ENCODE results near the gene RAB7A. TPM values are rescaled to one million over a fixed set of nuclear protein-coding genes. Genes with fewer than 3 reads are reported as not detected.

Gene RAB7A
- total RNA-seq, 1 experiment from 2014 or later: 491 TPM

GRCh38 chr3:128736601-128737000, 10.6 kb downstream of the RAB7A start:
- DNase-seq: no peak
- Mint-ChIP-seq H3K36me3 (ENCODE audit: insufficient read depth, unreplicated experiment) (peaks cover 52% of the 10 kb centered on the region), H3K4me3 (ENCODE audit: low read depth, unreplicated experiment) (no peak overlapping the region), H3K4me1 (ENCODE audit: low read depth, unreplicated experiment) (peaks cover 49% of the 10 kb centered on the region), H3K9me3 (ENCODE audit: low read depth, unreplicated experiment) (peaks cover 4% of the 10 kb centered on the region), H3K27ac (ENCODE audit: unreplicated experiment) (no peak overlapping the region), H3K27me3 (ENCODE audit: unreplicated experiment) (no peaks in the 10 kb centered on the region)
- CTCF ChIA-PET: interaction anchor here (0.7 to 1.3 kb wide), 2 partner anchors 18 to 67 kb away, joined by 4 read pairs; no protein-coding TSS in a partner anchor
- TF ChIP-seq, protein P1, sequence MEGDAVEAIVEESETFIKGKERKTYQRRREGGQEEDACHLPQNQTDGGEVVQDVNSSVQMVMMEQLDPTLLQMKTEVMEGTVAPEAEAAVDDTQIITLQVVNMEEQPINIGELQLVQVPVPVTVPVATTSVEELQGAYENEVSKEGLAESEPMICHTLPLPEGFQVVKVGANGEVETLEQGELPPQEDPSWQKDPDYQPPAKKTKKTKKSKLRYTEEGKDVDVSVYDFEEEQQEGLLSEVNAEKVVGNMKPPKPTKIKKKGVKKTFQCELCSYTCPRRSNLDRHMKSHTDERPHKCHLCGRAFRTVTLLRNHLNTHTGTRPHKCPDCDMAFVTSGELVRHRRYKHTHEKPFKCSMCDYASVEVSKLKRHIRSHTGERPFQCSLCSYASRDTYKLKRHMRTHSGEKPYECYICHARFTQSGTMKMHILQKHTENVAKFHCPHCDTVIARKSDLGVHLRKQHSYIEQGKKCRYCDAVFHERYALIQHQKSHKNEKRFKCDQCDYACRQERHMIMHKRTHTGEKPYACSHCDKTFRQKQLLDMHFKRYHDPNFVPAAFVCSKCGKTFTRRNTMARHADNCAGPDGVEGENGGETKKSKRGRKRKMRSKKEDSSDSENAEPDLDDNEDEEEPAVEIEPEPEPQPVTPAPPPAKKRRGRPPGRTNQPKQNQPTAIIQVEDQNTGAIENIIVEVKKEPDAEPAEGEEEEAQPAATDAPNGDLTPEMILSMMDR (IDR thresholded peaks at IDR 0.05; ENCODE audit: unreplicated experiment): no peak
- no TSS peak for BruUV-seq (replicated peaks)
- intact Hi-C loops (cut with micrococcal nuclease; ENCODE audit: unreplicated experiment): loop anchor here (5.0 kb wide), 1 partner anchor 41 kb away; no protein-coding TSS in a partner anchor

GRCh38 chr3:128740621-128741020, 14.6 kb downstream of the RAB7A start:
- TF ChIP-seq, protein P1 (IDR thresholded peaks at IDR 0.05; ENCODE audit: unreplicated experiment): no peak
- intact Hi-C loops (cut with micrococcal nuclease; ENCODE audit: unreplicated experiment): no loop called here
- Mint-ChIP-seq H3K4me1 (ENCODE audit: low read depth, unreplicated experiment) (peaks cover 26% of the 10 kb centered on the region), H3K4me3 (ENCODE audit: low read depth, unreplicated experiment) (no peak overlapping the region), H3K27ac (ENCODE audit: unreplicated experiment) (no peak overlapping the region), H3K27me3 (ENCODE audit: unreplicated experiment) (no peaks in the 10 kb centered on the region), H3K36me3 (ENCODE audit: insufficient read depth, unreplicated experiment) (peaks cover 81% of the 10 kb centered on the region), H3K9me3 (ENCODE audit: low read depth, unreplicated experiment) (peaks cover 5% of the 10 kb centered on the region)
- CTCF ChIA-PET: interaction anchor here (0.6 kb wide), 1 partner anchor 35 kb away, joined by 3 read pairs; no protein-coding TSS in a partner anchor
- BruUV-seq (replicated peaks): no TSS peak
- DNase-seq: no peak

GRCh38 chr3:128742821-128743594, 17.0 kb downstream of the RAB7A start:
- Mint-ChIP-seq H3K27me3 (ENCODE audit: unreplicated experiment) (no peaks in the 10 kb centered on the region), H3K4me3 (ENCODE audit: low read depth, unreplicated experiment) (no peak overlapping the region), H3K9me3 (ENCODE audit: low read depth, unreplicated experiment) (peaks cover 5% of the 10 kb centered on the region), H3K27ac (ENCODE audit: unreplicated experiment) (no peak overlapping the region), H3K4me1 (ENCODE audit: low read depth, unreplicated experiment) (peaks cover 22% of the 10 kb centered on the region), H3K36me3 (ENCODE audit: insufficient read depth, unreplicated experiment) (peaks cover 79% of the 10 kb centered on the region)
- intact Hi-C loops (cut with micrococcal nuclease; ENCODE audit: unreplicated experiment): no loop called here
- no TSS peak for BruUV-seq (replicated peaks)
- TF ChIP-seq, protein P1 (IDR thresholded peaks at IDR 0.05; ENCODE audit: unreplicated experiment): no peak
- no peak for DNase-seq
- CTCF ChIA-PET: no interaction called here

DNA sequence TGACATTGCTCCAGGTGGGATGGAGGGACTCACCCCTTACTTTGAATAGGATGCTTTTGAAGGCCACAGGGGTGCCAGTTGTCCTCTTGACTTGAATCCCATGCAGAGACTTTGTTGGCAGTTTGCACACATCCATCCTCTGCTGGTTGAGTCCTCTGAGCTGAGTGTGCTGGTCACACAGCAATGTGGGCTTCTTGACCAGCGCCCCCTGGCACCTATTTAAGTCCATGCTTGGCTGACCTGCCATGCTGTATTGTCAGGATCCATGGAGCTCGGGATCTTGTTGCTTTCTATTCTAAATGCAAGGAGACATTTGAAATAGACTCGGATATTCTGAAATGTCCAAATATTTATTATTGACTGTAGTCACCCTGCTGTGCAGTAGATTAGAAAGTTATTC, 19.8 kb downstream of the RAB7A start:
- no TSS peak for BruUV-seq (replicated peaks)
- Mint-ChIP-seq H3K9me3 (ENCODE audit: low read depth, unreplicated experiment) (peaks cover 8% of the 10 kb centered on the region), H3K4me1 (ENCODE audit: low read depth, unreplicated experiment) (peaks cover 25% of the 10 kb centered on the region), H3K27me3 (ENCODE audit: unreplicated experiment) (no peaks in the 10 kb centered on the region), H3K4me3 (ENCODE audit: low read depth, unreplicated experiment) (no peak overlapping the region), H3K36me3 (ENCODE audit: insufficient read depth, unreplicated experiment) (peaks cover 78% of the 10 kb centered on the region), H3K27ac (ENCODE audit: unreplicated experiment) (no peak overlapping the region)
- intact Hi-C loops (cut with micrococcal nuclease; ENCODE audit: unreplicated experiment): no loop called here
- TF ChIP-seq, protein P1 (IDR thresholded peaks at IDR 0.05; ENCODE audit: unreplicated experiment): no peak
- CTCF ChIA-PET: interaction anchor here (0.9 to 1.2 kb wide), 2 partner anchors 19 to 65 kb away, joined by 4 to 5 read pairs; no protein-coding TSS in a partner anchor
- no peak for DNase-seq
